Measurements from ENCODE around the gene UGCG. TPM values are rescaled to one million over a fixed set of nuclear protein-coding genes. Genes with fewer than 3 reads are reported as not detected.
A peak's percentile ranks its signal among the peaks of the same experiment; 100 is the strongest.

Gene UGCG
- total and polyA plus RNA-seq, 4 experiments from 2014 or later, result 13.0 to 29.7 (median 20.5) TPM

DNA sequence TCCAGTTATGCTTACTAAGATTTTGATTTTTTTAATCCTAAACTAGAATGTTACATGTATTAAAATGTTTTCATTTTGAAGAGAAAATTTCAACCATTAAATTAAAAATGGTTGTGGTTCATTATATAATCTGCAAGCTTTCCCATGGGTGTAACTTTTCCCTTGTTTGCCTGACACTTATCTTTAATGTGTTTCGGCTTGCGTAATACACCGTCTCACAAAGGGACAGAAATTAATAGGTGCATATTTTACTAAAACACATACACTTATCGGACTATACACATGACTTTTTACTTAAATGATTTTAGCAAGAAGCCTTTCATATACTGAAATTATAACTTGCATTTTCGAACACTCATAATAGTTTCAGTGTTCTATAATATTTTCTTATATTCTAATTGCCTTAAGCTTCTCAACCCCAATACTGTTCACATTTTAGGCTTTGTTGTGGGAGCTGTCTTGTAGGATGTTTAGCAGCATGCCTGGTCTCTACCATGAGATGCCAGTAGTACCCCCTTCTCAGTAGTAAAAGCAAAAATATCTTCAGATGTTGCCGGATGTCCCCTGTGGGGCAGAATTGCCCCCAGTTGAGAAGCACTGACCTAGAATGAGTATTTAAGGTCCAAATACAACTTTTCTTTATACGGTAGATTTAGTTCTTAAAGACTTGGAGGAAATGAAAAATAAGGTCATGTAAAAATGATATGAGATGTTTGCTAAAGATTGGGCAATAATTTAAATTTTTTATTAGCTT is 28.6 kb downstream of the UGCG start:
- intact Hi-C loops (cut with micrococcal nuclease), result loop anchor here (5.0 to 10.0 kb wide), 2 partner anchors 163 to 830 kb away; partner anchors contain the start of gene SNX30
- H3K27ac ChIP-seq (ENCODE audit: low read depth, low read length), result peak overlapping the region; percentile 15
- ChIA-PET CTCF (ENCODE audit: partially characterized antibody) (interaction anchor here (1.1 to 1.8 kb wide), 5 partner anchors 10 to 165 kb away, joined by 3 to 19 read pairs (median 4); no protein-coding TSS in a partner anchor), POLR2A (ENCODE audit: partially characterized antibody) (interaction anchor here (1.3 to 8.5 kb wide), 7 partner anchors 9 to 153 kb away, joined by 3 to 92 read pairs (median 10); partner anchors contain the start of gene UGCG)
- no peak for DNase-seq
- Mint-ChIP-seq H3K27me3 (no peaks in the 10 kb centered on the region), H3K27ac (peak overlapping the region in 6 of 7 donors; percentile 22 to 85 (median 68)), H3K36me3 (peaks cover 9 to 36% of the 10 kb centered on the region in 2 donors), H3K9me3 (no peaks in the 10 kb centered on the region), H3K4me1 (peaks cover 26 to 50% (median 36%) of the 10 kb centered on the region in 4 donors), H3K4me3 (peak overlapping the region in 3 of 8 donors; percentile 17 to 41 (median 26))
- no peaks in the 10 kb centered on the region for H3K9me3 ChIP-seq (ENCODE audit: control insufficient read depth in 1 of 2, low read length in 2 of 2)
- H3K27me3 ChIP-seq (ENCODE audit: insufficient read depth, low read length), result no peaks in the 10 kb centered on the region
- H3K4me3 ChIP-seq (ENCODE audit: low read length in 2 of 2), result no peak overlapping the region
- peaks cover 1% of the 10 kb centered on the region for H3K36me3 ChIP-seq (ENCODE audit: insufficient read depth, low read length)
- peaks cover 50% of the 10 kb centered on the region for H3K4me1 ChIP-seq (ENCODE audit: insufficient read depth, low read length)

GRCh38 chr9:111925784-111926183 is 29.2 kb downstream of the UGCG start:
- CTCF ChIA-PET (ENCODE audit: partially characterized antibody), result interaction anchor here (0.9 to 1.8 kb wide), 7 partner anchors 10 to 166 kb away, joined by 3 to 19 read pairs (median 4); no protein-coding TSS in a partner anchor
- peaks cover 26 to 50% (median 36%) of the 10 kb centered on the region in 4 donors for H3K4me1 Mint-ChIP-seq
- peaks cover 50% of the 10 kb centered on the region for H3K4me1 ChIP-seq (ENCODE audit: insufficient read depth, low read length)
- H3K9me3 Mint-ChIP-seq, result no peaks in the 10 kb centered on the region
- no peaks in the 10 kb centered on the region for H3K27me3 ChIP-seq (ENCODE audit: insufficient read depth, low read length)
- no peak overlapping the region for H3K4me3 ChIP-seq (ENCODE audit: low read length in 2 of 2)
- POLR2A ChIA-PET (ENCODE audit: partially characterized antibody), result interaction anchor here (1.3 to 8.5 kb wide), 8 partner anchors 10 to 152 kb away, joined by 3 to 92 read pairs (median 10); partner anchors contain the start of gene UGCG
- H3K4me3 Mint-ChIP-seq, result peak overlapping the region in 4 of 8 donors; percentile 4 to 31 (median 22)
- H3K27me3 Mint-ChIP-seq, result no peaks in the 10 kb centered on the region
- no peak for DNase-seq
- H3K27ac ChIP-seq (ENCODE audit: low read depth, low read length), result peak overlapping the region; percentile 15
- H3K36me3 Mint-ChIP-seq, result peaks cover 12 to 35% of the 10 kb centered on the region in 2 donors
- H3K36me3 ChIP-seq (ENCODE audit: insufficient read depth, low read length), result peaks cover 4% of the 10 kb centered on the region
- H3K27ac Mint-ChIP-seq, result peak overlapping the region in 5 of 7 donors; percentile 30 to 85 (median 38)
- no peaks in the 10 kb centered on the region for H3K9me3 ChIP-seq (ENCODE audit: control insufficient read depth in 1 of 2, low read length in 2 of 2)
- intact Hi-C loops (cut with micrococcal nuclease), result loop anchor here (1.0 to 10.0 kb wide), 7 partner anchors 10 to 829 kb away; partner anchors contain the start of gene SNX30

DNA sequence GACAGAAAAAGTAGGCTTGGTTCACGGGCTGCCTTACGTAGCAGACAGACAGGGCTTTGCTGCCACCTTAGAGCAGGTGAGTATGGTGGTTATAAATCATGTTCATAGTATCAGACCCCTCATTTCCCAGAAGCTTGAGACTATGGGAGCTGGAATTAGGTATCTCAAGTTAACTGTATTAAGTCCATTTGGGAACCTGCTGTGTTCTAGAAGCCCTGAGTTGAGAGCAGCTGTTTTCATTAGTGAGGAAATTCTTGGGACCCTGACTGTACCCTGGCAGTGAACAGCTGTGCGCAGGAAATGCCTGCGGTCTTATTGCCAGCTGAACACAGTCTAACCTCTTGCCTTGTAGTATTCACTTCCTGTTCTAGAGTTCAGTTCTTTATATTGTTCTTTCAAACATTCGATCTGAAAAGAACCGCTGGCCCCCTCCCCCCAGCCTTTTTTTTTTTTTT is 29.8 kb downstream of the UGCG start:
- Mint-ChIP-seq H3K27ac (peak overlapping the region; percentile 63 to 95 (median 86)), H3K36me3 (peaks cover 18 to 39% of the 10 kb centered on the region in 2 donors)
- POLR2A ChIA-PET (ENCODE audit: partially characterized antibody), result interaction anchor here (1.0 to 8.5 kb wide), 10 partner anchors 10 to 151 kb away, joined by 3 to 92 read pairs (median 9); partner anchors contain the start of gene UGCG

DNA sequence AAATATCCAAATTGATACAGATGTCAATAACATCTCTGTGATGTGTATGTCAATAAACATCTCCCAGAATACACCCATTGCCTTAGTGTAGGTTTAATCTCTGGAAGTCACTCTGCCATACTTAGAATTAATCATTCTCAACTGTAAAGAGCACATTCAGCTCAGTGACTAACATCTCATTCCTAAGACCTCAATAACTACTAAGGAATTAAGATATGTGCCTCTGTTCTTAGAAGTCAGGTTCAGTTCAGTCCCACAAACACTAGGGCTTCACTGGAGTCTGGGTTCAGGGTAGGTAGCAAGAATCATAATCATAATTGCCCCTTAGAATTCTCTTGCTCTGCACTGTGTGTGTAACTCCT is 31.7 kb downstream of the UGCG start:
- H3K36me3 Mint-ChIP-seq, result peaks cover 29 to 43% of the 10 kb centered on the region in 2 donors
- Histone ChIP-seq H3K9me3 (ENCODE audit: control insufficient read depth in 1 of 2, low read length in 2 of 2) (no peaks in the 10 kb centered on the region), H3K27ac (ENCODE audit: low read depth, low read length) (no peak overlapping the region), H3K36me3 (ENCODE audit: insufficient read depth, low read length) (peaks cover 25% of the 10 kb centered on the region), H3K4me1 (ENCODE audit: insufficient read depth, low read length) (peaks cover 42% of the 10 kb centered on the region), H3K27me3 (ENCODE audit: insufficient read depth, low read length) (no peaks in the 10 kb centered on the region), H3K4me3 (ENCODE audit: low read length in 2 of 2) (no peak overlapping the region)
- DNase-seq, result no peak
- intact Hi-C loops (cut with micrococcal nuclease), result loop anchor here (5.0 to 10.0 kb wide), 2 partner anchors 166 to 826 kb away; partner anchors contain the start of gene SNX30
- CTCF ChIA-PET (ENCODE audit: partially characterized antibody), result interaction anchor here (0.6 to 1.3 kb wide), 3 partner anchors 9 to 169 kb away, joined by 3 to 5 read pairs (median 4); no protein-coding TSS in a partner anchor
- H3K4me1 Mint-ChIP-seq, result peaks cover 20 to 37% (median 29%) of the 10 kb centered on the region in 4 donors
- H3K27ac Mint-ChIP-seq, result peak overlapping the region in 5 of 7 donors; percentile 18 to 85 (median 41)
- no peaks in the 10 kb centered on the region for H3K27me3 Mint-ChIP-seq
- H3K4me3 Mint-ChIP-seq, result peak overlapping the region in 1 of 8 donors; percentile 57
- no peaks in the 10 kb centered on the region for H3K9me3 Mint-ChIP-seq
- POLR2A ChIA-PET (ENCODE audit: partially characterized antibody), result interaction anchor here (6.1 to 8.5 kb wide), 2 partner anchors 8 to 32 kb away, joined by 45 to 92 read pairs; partner anchors contain the start of gene UGCG

More for the DNA sequence above, 29.8 kb downstream of the UGCG start:
- Mint-ChIP-seq H3K9me3 (no peaks in the 10 kb centered on the region), H3K27me3 (no peaks in the 10 kb centered on the region), H3K4me3 (peak overlapping the region; percentile 45 to 85 (median 79)), H3K4me1 (peaks cover 26 to 50% (median 36%) of the 10 kb centered on the region in 4 donors)
- Histone ChIP-seq H3K27me3 (ENCODE audit: insufficient read depth, low read length) (no peaks in the 10 kb centered on the region), H3K4me3 (ENCODE audit: low read length in 2 of 2) (no peak overlapping the region), H3K4me1 (ENCODE audit: insufficient read depth, low read length) (peaks cover 50% of the 10 kb centered on the region), H3K36me3 (ENCODE audit: insufficient read depth, low read length) (peaks cover 11% of the 10 kb centered on the region), H3K9me3 (ENCODE audit: control insufficient read depth in 1 of 2, low read length in 2 of 2) (no peaks in the 10 kb centered on the region), H3K27ac (ENCODE audit: low read depth, low read length) (peak overlapping the region; percentile 24)
- CTCF ChIA-PET (ENCODE audit: partially characterized antibody), result interaction anchor here (0.6 to 1.8 kb wide), 11 partner anchors 10 to 1451 kb away, joined by 3 to 19 read pairs (median 4); partner anchors contain the start of gene HDHD3
- DNase-seq, result peak; percentile 71 to 79 (median 78)
- intact Hi-C loops (cut with micrococcal nuclease), result loop anchor here (1.0 to 10.0 kb wide), 7 partner anchors 11 to 828 kb away; partner anchors contain the start of gene SNX30

DNA sequence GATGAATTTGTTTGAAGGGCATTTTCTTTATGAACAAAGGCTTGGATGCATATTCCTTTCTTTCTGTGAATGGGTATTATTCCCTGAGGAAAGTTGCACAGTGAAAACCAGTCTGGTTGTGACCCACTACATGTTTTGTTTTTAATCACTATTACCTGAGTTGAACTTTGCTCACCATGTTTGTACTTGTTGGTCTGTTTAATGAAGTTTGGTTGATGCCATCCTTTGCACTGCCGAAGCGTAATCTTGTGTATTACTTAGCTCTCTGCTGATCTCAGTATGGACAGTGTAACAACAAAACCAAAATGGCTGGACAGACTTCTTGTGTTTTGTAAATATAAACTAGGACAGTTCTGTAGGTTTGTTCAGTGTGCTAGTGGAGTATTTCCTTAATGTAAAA is 38.1 kb downstream of the UGCG start:
- no peaks in the 10 kb centered on the region for H3K27me3 ChIP-seq (ENCODE audit: insufficient read depth, low read length)
- Mint-ChIP-seq H3K27ac (peak overlapping the region in 1 of 7 donors; percentile 51), H3K4me1 (peaks cover 23 to 41% (median 32%) of the 10 kb centered on the region in 4 donors), H3K9me3 (peaks cover 0 to 2% (median 0%) of the 10 kb centered on the region in 8 donors), H3K36me3 (peaks cover 48 to 50% of the 10 kb centered on the region in 2 donors), H3K4me3 (no peak overlapping the region), H3K27me3 (no peaks in the 10 kb centered on the region)
- peaks cover 31% of the 10 kb centered on the region for H3K4me1 ChIP-seq (ENCODE audit: insufficient read depth, low read length)
- no peak overlapping the region for H3K27ac ChIP-seq (ENCODE audit: low read depth, low read length)
- peaks cover 36% of the 10 kb centered on the region for H3K36me3 ChIP-seq (ENCODE audit: insufficient read depth, low read length)
- ChIA-PET POLR2A (ENCODE audit: partially characterized antibody) (interaction anchor here (2.4 to 5.5 kb wide), 2 partner anchors 8 to 38 kb away, joined by 11 to 45 read pairs; partner anchors contain the start of gene UGCG), CTCF (ENCODE audit: partially characterized antibody) (interaction anchor here (0.7 to 1.3 kb wide), 2 partner anchors 66 to 140 kb away, joined by 3 read pairs; no protein-coding TSS in a partner anchor)
- no peak overlapping the region for H3K4me3 ChIP-seq (ENCODE audit: low read length in 2 of 2)
- H3K9me3 ChIP-seq (ENCODE audit: control insufficient read depth in 1 of 2, low read length in 2 of 2), result no peaks in the 10 kb centered on the region
- intact Hi-C loops (cut with micrococcal nuclease), result loop anchor here (5.0 kb wide), 1 partner anchor 68 kb away; no protein-coding TSS in a partner anchor
- DNase-seq, result no peak

DNA sequence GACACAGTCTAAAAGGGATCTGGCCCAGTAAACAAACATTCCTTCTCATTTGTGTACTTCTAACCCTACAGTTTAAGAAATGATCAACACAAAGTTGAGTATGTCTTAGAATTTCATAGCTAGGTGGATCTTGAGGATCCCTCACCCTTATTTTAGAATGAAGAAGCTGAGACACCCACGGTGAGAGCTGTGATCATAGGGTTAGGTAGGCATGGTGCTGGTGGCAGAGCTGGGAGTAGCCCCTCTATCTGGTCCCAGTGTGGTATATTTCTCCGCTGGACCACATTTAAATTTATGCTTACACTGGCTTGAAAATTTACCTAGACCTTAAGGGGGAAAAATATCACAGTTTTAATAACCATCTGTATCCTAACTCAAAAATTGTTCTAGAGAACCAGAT is 39.8 kb downstream of the UGCG start:
- Histone ChIP-seq H3K27me3 (ENCODE audit: insufficient read depth, low read length) (no peaks in the 10 kb centered on the region), H3K9me3 (ENCODE audit: control insufficient read depth in 1 of 2, low read length in 2 of 2) (no peaks in the 10 kb centered on the region), H3K27ac (ENCODE audit: low read depth, low read length) (no peak overlapping the region), H3K4me3 (ENCODE audit: low read length in 2 of 2) (no peak overlapping the region), H3K36me3 (ENCODE audit: insufficient read depth, low read length) (peaks cover 26% of the 10 kb centered on the region), H3K4me1 (ENCODE audit: insufficient read depth, low read length) (peaks cover 31% of the 10 kb centered on the region)
- peak overlapping the region in 1 of 8 donors; percentile 28 for H3K4me3 Mint-ChIP-seq
- H3K27ac Mint-ChIP-seq, result peak overlapping the region in 5 of 7 donors; percentile 20 to 88 (median 64)
- DNase-seq, result no peak
- H3K27me3 Mint-ChIP-seq, result no peaks in the 10 kb centered on the region
- peaks cover 39 to 44% of the 10 kb centered on the region in 2 donors for H3K36me3 Mint-ChIP-seq
- CTCF ChIA-PET (ENCODE audit: partially characterized antibody), result interaction anchor here (0.7 to 1.6 kb wide), 3 partner anchors 9 to 86 kb away, joined by 3 to 6 read pairs (median 3); no protein-coding TSS in a partner anchor
- peaks cover 0 to 2% (median 0%) of the 10 kb centered on the region in 8 donors for H3K9me3 Mint-ChIP-seq
- intact Hi-C loops (cut with micrococcal nuclease), result loop anchor here (5.0 kb wide), 1 partner anchor 66 kb away; no protein-coding TSS in a partner anchor
- POLR2A ChIA-PET (ENCODE audit: partially characterized antibody), result interaction anchor here (0.7 to 5.5 kb wide), 4 partner anchors 9 to 66 kb away, joined by 3 to 45 read pairs (median 7); partner anchors contain the start of gene UGCG
- H3K4me1 Mint-ChIP-seq, result peaks cover 25 to 41% (median 33%) of the 10 kb centered on the region in 4 donors
